WTC11 (cell line): Measurements from ENCODE around the gene ERICH6B.

Experiments used
- ARID4B ChIP-seq: sonication (generic); formaldehyde crosslinking; IDR thresholded peaks from 2 replicates; pipeline ENCODE4 v1.8.0; 2023; ENCODE audit warnings: missing genetic modification reagents, mild to moderate bottlenecking, borderline replicate concordance
- CREB1 ChIP-seq: sonication (generic); formaldehyde crosslinking; IDR thresholded peaks from 2 replicates; pipeline ENCODE4 v1.8.0; 2023; ENCODE audit warnings: mild to moderate bottlenecking, missing genetic modification reagents
- CTCF ChIP-seq: fragments of 200-600 bp; IDR thresholded peaks from 2 replicates; pipeline ENCODE4 v1.8.0; 2022; ENCODE audit warnings: antibody characterized with exemption
- E2F4 ChIP-seq: sonication (generic); formaldehyde crosslinking; IDR thresholded peaks from 2 replicates; pipeline ENCODE4 v1.8.1; 2022; ENCODE audit warnings: low read depth, mild to moderate bottlenecking, moderate library complexity, missing genetic modification reagents, borderline replicate concordance
- E2F5 ChIP-seq: sonication (generic); formaldehyde crosslinking; IDR thresholded peaks from 2 replicates; pipeline ENCODE4 v1.8.1; 2022; ENCODE audit warnings: mild to moderate bottlenecking, moderate library complexity, missing genetic modification reagents
- MYBL2 ChIP-seq: sonication (generic); formaldehyde crosslinking; IDR thresholded peaks from 2 replicates; pipeline ENCODE4 v1.8.1; 2023; ENCODE audit warnings: mild to moderate bottlenecking, moderate library complexity, missing genetic modification reagents
- NR2C2 ChIP-seq: sonication (generic); formaldehyde crosslinking; IDR thresholded peaks from 2 replicates; pipeline ENCODE4 v1.8.0; 2022; ENCODE audit warnings: mild to moderate bottlenecking, missing genetic modification reagents
- NR3C1 ChIP-seq: sonication (generic); formaldehyde crosslinking; conservative IDR thresholded peaks from 2 replicates; pipeline ENCODE4 v1.8.1; 2023; ENCODE audit warnings: low read depth, mild to moderate bottlenecking, missing genetic modification reagents
- STAT6 ChIP-seq: sonication (generic); formaldehyde crosslinking; conservative IDR thresholded peaks from 2 replicates; pipeline ENCODE4 v1.8.1; 2023; ENCODE audit warnings: mild to moderate bottlenecking, low read depth, missing genetic modification reagents, moderate library complexity
- TP53 ChIP-seq: sonication (generic); formaldehyde crosslinking; IDR thresholded peaks from 2 replicates; pipeline ENCODE4 v1.8.1; 2023; ENCODE audit warnings: mild to moderate bottlenecking, missing genetic modification reagents
- ZNF232 ChIP-seq: sonication (generic); formaldehyde crosslinking; IDR thresholded peaks from 2 replicates; pipeline ENCODE4 v1.8.0; 2022; ENCODE audit warnings: mild to moderate bottlenecking, missing genetic modification reagents
- ZNF317 ChIP-seq: sonication (generic); formaldehyde crosslinking; IDR thresholded peaks from 2 replicates; pipeline ENCODE4 v1.8.1; 2023; ENCODE audit warnings: low read depth, mild to moderate bottlenecking, moderate library complexity, missing genetic modification reagents, borderline replicate concordance

- TF ChIP-seq E2F5 (CRISPR knock-in tag) (no peak), NR2C2 (CRISPR knock-in tag) (no peak), TP53 (CRISPR knock-in tag) (no peak), CTCF (no peak), ZNF317 (CRISPR knock-in tag) (no peak), E2F4 (no peak), ARID4B (CRISPR knock-in tag) (no peak), STAT6 (CRISPR knock-in tag) (no peak), MYBL2 (no peak), NR3C1 (no peak), ZNF232 (CRISPR knock-in tag) (no peak), CREB1 (CRISPR knock-in tag) (no peak)
Measured at GRCh38 chr13:45537516-45537915, 78.0 kb downstream of the ERICH6B start.
